ENCODE measurements around the gene PHLPP1.

PHLPP1 gene

DNA sequence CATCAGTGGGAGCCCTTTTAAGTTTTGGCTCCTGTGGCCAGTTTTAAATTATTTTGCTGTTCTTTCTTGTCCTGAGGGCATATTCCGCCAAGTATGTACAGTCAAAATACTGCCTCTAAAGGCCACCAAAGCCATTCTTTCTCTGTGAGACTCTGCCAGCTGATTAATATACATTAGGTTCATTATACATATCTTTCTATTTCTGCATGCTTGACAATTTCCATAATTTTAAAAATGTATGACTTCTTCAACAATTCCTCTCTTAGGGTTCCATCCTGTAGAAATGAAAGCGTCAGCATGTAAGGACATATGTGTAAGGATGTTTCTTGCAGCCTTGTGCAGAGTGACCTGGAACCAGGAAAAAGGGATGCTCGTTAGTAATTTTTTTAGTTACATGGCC lies 291.9 kb downstream of the PHLPP1 start:
- no peaks in the 10 kb centered on the region for H3K36me3 ChIP-seq (replicated peaks; ENCODE audit: insufficient read depth, low read length)
- H3K79me2 ChIP-seq (ENCODE audit: low read length) = no peaks in the 10 kb centered on the region
- TF ChIP-seq EZH2 (optimal IDR thresholded peaks at IDR 0.05; ENCODE audit: low read depth, low read length) (no peak), EZH2phosphoT487 (IDR thresholded peaks at IDR 0.05; ENCODE audit: low read length) (no peak)
- TF ChIP-seq, protein P1, sequence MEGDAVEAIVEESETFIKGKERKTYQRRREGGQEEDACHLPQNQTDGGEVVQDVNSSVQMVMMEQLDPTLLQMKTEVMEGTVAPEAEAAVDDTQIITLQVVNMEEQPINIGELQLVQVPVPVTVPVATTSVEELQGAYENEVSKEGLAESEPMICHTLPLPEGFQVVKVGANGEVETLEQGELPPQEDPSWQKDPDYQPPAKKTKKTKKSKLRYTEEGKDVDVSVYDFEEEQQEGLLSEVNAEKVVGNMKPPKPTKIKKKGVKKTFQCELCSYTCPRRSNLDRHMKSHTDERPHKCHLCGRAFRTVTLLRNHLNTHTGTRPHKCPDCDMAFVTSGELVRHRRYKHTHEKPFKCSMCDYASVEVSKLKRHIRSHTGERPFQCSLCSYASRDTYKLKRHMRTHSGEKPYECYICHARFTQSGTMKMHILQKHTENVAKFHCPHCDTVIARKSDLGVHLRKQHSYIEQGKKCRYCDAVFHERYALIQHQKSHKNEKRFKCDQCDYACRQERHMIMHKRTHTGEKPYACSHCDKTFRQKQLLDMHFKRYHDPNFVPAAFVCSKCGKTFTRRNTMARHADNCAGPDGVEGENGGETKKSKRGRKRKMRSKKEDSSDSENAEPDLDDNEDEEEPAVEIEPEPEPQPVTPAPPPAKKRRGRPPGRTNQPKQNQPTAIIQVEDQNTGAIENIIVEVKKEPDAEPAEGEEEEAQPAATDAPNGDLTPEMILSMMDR (IDR thresholded peaks at IDR 0.05; ENCODE audit: low read length) = no peak

DNA sequence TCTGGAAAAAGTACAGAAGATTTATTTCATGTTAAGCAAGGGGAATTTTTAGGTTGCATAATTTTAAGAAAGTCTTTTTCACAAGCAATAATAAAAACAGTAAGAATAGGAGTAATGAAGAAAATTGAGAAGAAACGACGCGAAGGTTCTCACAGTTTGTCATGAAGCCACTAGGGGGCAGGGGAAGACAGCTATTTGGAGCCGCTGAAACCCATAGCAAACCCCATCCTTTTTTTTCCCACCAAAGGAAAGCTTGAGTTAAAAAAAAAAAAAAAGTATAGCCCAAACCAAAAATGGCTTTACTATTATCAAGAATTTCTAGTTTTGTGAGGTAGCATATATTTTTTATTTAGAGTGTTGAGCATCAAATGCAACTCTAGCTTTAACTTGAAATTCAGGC lies 300.9 kb downstream of the PHLPP1 start:
- Histone ChIP-seq H3K4me1 (ENCODE audit: low read length) (no peaks in the 10 kb centered on the region), H3K27me3 (replicated peaks; ENCODE audit: insufficient read depth, low read length) (no peaks in the 10 kb centered on the region), H3K36me3 (replicated peaks; ENCODE audit: insufficient read depth, low read length) (no peaks in the 10 kb centered on the region), H3K79me2 (ENCODE audit: low read length) (no peaks in the 10 kb centered on the region), H3K9me2 (replicated peaks; ENCODE audit: insufficient read depth, low read length) (no peaks in the 10 kb centered on the region), H3F3A (ENCODE audit: insufficient read depth, low read length) (no peaks in the 10 kb centered on the region), H3K9ac (ENCODE audit: low read length) (no peak overlapping the region), H2AFZ (ENCODE audit: low read length) (no peak overlapping the region), H3K9me3 (replicated peaks; ENCODE audit: insufficient read depth, low read length) (no peaks in the 10 kb centered on the region), H3K27ac (ENCODE audit: low read length) (no peak overlapping the region), H3K4me3 (ENCODE audit: low read length) (no peak overlapping the region), H4K20me1 (ENCODE audit: insufficient read depth, low read length) (no peaks in the 10 kb centered on the region), H3K4me2 (ENCODE audit: low read depth, low read length) (no peak overlapping the region)
- DNase-seq = peak; percentile 56
- TF ChIP-seq EZH2 (optimal IDR thresholded peaks at IDR 0.05; ENCODE audit: low read depth, low read length) (no peak), EZH2phosphoT487 (IDR thresholded peaks at IDR 0.05; ENCODE audit: low read length) (no peak)
- TF ChIP-seq, protein P1 (IDR thresholded peaks at IDR 0.05; ENCODE audit: low read length) = peak; percentile 77

More for the DNA sequence above, 291.9 kb downstream of the PHLPP1 start:
- no peaks in the 10 kb centered on the region for H3F3A ChIP-seq (ENCODE audit: insufficient read depth, low read length)
- H3K9me3 ChIP-seq (replicated peaks; ENCODE audit: insufficient read depth, low read length) = no peaks in the 10 kb centered on the region
- H3K9ac ChIP-seq (ENCODE audit: low read length) = no peak overlapping the region
- no peak overlapping the region for H3K4me3 ChIP-seq (ENCODE audit: low read length)
- H3K9me2 ChIP-seq (replicated peaks; ENCODE audit: insufficient read depth, low read length) = no peaks in the 10 kb centered on the region
- H3K27ac ChIP-seq (ENCODE audit: low read length) = no peak overlapping the region
- DNase-seq = no peak
- H3K4me2 ChIP-seq (ENCODE audit: low read depth, low read length) = no peak overlapping the region
- H2AFZ ChIP-seq (ENCODE audit: low read length) = no peak overlapping the region
- H3K27me3 ChIP-seq (replicated peaks; ENCODE audit: insufficient read depth, low read length) = no peaks in the 10 kb centered on the region
- no peaks in the 10 kb centered on the region for H3K4me1 ChIP-seq (ENCODE audit: low read length)
- H4K20me1 ChIP-seq (ENCODE audit: insufficient read depth, low read length) = no peaks in the 10 kb centered on the region

DNA sequence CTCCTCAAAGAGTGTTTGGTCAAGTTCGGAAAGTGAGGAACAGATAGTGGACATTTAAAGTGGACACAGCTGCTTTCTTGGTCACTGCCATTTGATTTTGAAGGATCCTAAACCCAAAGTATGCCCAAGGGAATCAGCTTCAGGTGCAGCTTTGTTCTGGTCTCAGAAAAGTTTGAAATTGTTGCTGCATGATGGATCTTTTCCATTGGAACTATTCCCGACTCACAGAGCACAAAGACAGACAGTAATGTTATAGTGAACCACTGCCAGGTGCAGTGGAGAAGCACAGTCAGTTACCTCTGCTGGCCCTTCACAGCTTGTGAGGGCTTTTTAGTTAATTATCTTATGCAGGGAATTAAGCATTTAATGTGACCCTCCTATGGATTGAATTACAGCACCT lies 301.7 kb downstream of the PHLPP1 start:
- Histone ChIP-seq H3K27me3 (replicated peaks; ENCODE audit: insufficient read depth, low read length) (no peaks in the 10 kb centered on the region), H3K4me2 (ENCODE audit: low read depth, low read length) (no peak overlapping the region), H3K79me2 (ENCODE audit: low read length) (no peaks in the 10 kb centered on the region), H2AFZ (ENCODE audit: low read length) (no peak overlapping the region), H3K4me1 (ENCODE audit: low read length) (no peaks in the 10 kb centered on the region), H3K27ac (ENCODE audit: low read length) (no peak overlapping the region), H3K36me3 (replicated peaks; ENCODE audit: insufficient read depth, low read length) (no peaks in the 10 kb centered on the region), H3F3A (ENCODE audit: insufficient read depth, low read length) (no peaks in the 10 kb centered on the region), H4K20me1 (ENCODE audit: insufficient read depth, low read length) (no peaks in the 10 kb centered on the region), H3K9me2 (replicated peaks; ENCODE audit: insufficient read depth, low read length) (no peaks in the 10 kb centered on the region), H3K4me3 (ENCODE audit: low read length) (no peak overlapping the region), H3K9me3 (replicated peaks; ENCODE audit: insufficient read depth, low read length) (no peaks in the 10 kb centered on the region), H3K9ac (ENCODE audit: low read length) (no peak overlapping the region)
- TF ChIP-seq EZH2phosphoT487 (IDR thresholded peaks at IDR 0.05; ENCODE audit: low read length) = no peak
- TF ChIP-seq, protein P1 (IDR thresholded peaks at IDR 0.05; ENCODE audit: low read length) = no peak
- TF ChIP-seq EZH2 (optimal IDR thresholded peaks at IDR 0.05; ENCODE audit: low read depth, low read length) = no peak
- DNase-seq = no peak
